ENCODE measurements around the gene RELB. TPM values are rescaled to one million over a fixed set of nuclear protein-coding genes. Genes with fewer than 3 reads are reported as not detected.

Gene RELB
- total and polyA plus RNA-seq, 2 of the 4 experiments (the other 2 are of a cell fraction), result 5.0 to 17.2 TPM

- Histone ChIP-seq H3K14ac (replicated peaks; ENCODE audit: low read depth, low read length) (no peak overlapping the region), H2BK20ac (ENCODE audit: low read depth, low read length) (no peak overlapping the region), H3K9me1 (ENCODE audit: insufficient read depth, low read length) (no peaks in the 10 kb centered on the region), H3K79me1 (ENCODE audit: low read depth in 1 of 2, low read length in 2 of 2) (peaks cover 4 to 15% of the 10 kb centered on the region in 2 experiments; a peak in 3 of 4 replicates), H4K91ac (ENCODE audit: insufficient read depth, low read depth, low read length) (no peak overlapping the region), H3K36me3 (ENCODE audit: control insufficient read depth, insufficient read depth, low read length) (peaks cover 67% of the 10 kb centered on the region), H3K4ac (ENCODE audit: low read depth, low read length) (no peak overlapping the region), H3K27ac (ENCODE audit: insufficient read depth, low read length) (no peak overlapping the region), H2AK9ac (replicated peaks; ENCODE audit: low read depth, low read length, poor library complexity) (no peak overlapping the region), H3K4me3 (ENCODE audit: insufficient read depth, low read depth, low read length) (no peak overlapping the region), H3K4me1 (ENCODE audit: control insufficient read depth, insufficient read depth, low read length) (no peaks in the 10 kb centered on the region), H2BK120ac (ENCODE audit: low read depth, low read length) (no peak overlapping the region), H3K27me3 (ENCODE audit: control insufficient read depth, insufficient read depth, low read length) (no peaks in the 10 kb centered on the region), H3K9ac (ENCODE audit: low read depth, low read length) (no peak overlapping the region), H3K23ac (ENCODE audit: low read depth, low read length) (no peak overlapping the region), H3K9me3 (ENCODE audit: control insufficient read depth, insufficient read depth, low read length) (no peaks in the 10 kb centered on the region), H4K8ac (ENCODE audit: low read depth in 2 of 2, low read length in 2 of 2) (no peak overlapping the region), H2AFZ (replicated peaks; ENCODE audit: low read length, poor library complexity) (no peak overlapping the region), H2BK15ac (ENCODE audit: low read depth, low read length) (no peak overlapping the region), H2AK5ac (ENCODE audit: low read depth, low read length) (no peak overlapping the region), H4K5ac (ENCODE audit: low read depth, low read length) (no peak overlapping the region), H3K18ac (ENCODE audit: low read depth, low read length) (no peak overlapping the region), H2BK5ac (ENCODE audit: low read depth, low read length, poor library complexity, severe bottlenecking) (no peak overlapping the region), H4K20me1 (ENCODE audit: insufficient read depth, low read length) (peaks cover 5% of the 10 kb centered on the region; the same call in 1 of the 2 replicates), H3K56ac (ENCODE audit: extremely low read depth, insufficient read depth, low read length) (no peak overlapping the region), H3K4me2 (ENCODE audit: low read depth, low read length) (no peak overlapping the region)
- DNase-seq (no peak), ATAC-seq (ENCODE audit: low read depth) (no peak)
- intact Hi-C loops (cut with micrococcal nuclease), result no loop called here
- no TSS peak for BruUV-seq (replicated peaks)
- dilution Hi-C loops (cut with HindIII; ENCODE audit: low sequenced_read_pairs, unreplicated experiment), result no loop called here
- CTCF ChIA-PET, result interaction anchor here (1.5 kb wide), 1 partner anchor 8 kb away, joined by 3 read pairs; no protein-coding TSS in a partner anchor
- 100% methylated on average over 1 of the region's 10 CpGs; no CpG with 5 or more reads in 1 of the 2 experiments for WGBS, 2 experiments (ENCODE audit: extremely low coverage in 2 of 2, insufficient read length in 1 of 2)
- POLR2A ChIA-PET (ENCODE audit: unreplicated experiment), result no interaction called here
- TF ChIP-seq POLR2A (IDR thresholded peaks at IDR 0.05; ENCODE audit: low read depth, low read length), result no peak
- TF ChIP-seq NFE2L2 (IDR thresholded peaks at IDR 0.05; ENCODE audit: low read depth, low read length), result no peak
- TF ChIP-seq CHD1 (IDR thresholded peaks at IDR 0.05; ENCODE audit: low read depth, low read length), result no peak
- TF ChIP-seq FOS (IDR thresholded peaks at IDR 0.05; ENCODE audit: low read depth, low read length), result no peak
- TF ChIP-seq RFX5 (IDR thresholded peaks at IDR 0.05; ENCODE audit: low read depth, low read length), result no peak
- TF ChIP-seq, protein P1, sequence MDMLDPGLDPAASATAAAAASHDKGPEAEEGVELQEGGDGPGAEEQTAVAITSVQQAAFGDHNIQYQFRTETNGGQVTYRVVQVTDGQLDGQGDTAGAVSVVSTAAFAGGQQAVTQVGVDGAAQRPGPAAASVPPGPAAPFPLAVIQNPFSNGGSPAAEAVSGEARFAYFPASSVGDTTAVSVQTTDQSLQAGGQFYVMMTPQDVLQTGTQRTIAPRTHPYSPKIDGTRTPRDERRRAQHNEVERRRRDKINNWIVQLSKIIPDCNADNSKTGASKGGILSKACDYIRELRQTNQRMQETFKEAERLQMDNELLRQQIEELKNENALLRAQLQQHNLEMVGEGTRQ (IDR thresholded peaks at IDR 0.05; ENCODE audit: low read depth, low read length), result no peak
- TF ChIP-seq MXI1 (IDR thresholded peaks at IDR 0.05; ENCODE audit: borderline replicate concordance, low read depth, low read length), result no peak
- in situ Hi-C loops (cut with MboI; ENCODE audit: low sequenced_read_pairs), result no loop called here
Measured at GRCh38 chr19:45068041-45068440, 66.8 kb downstream of the RELB start.

Measured in IMR-90 (cell line).